Stimulated activated CD8-positive, alpha-beta memory T cell treated with anti-CD3 and anti-CD28 coated beads, Interleukin-4, amount 100 ng/mL, for 1 hour (primary cell): ENCODE measurements around the gene ZNF177.

Experiments
- DNase-seq, 2 donors: peaks; one replicate each; pipeline ENCODE4 v3.0.0-alpha.2; 2020; ENCODE audit warnings: low read depth in 2 of 2, low spot score in 1 of 2

ZNF177 gene

DNA sequence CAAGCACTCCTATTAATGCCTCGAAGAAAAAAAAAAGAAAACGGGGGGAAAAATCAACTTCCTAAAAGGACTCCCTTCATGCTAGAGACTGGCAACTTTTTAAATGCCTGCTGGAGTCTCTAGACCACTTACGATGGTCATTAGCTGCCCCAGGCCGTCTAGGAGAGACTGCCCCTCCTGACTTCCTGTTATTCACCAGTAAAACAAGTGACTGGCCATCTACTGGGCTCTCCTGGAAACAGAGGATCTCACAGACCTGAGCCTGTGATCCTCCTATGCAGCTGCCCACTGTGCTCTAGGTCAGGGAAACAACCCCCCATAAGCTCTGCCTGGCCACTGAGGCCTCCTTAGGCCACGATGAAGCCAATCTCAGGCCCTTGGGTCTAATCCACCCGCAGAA, 65.1 kb downstream of the ZNF177 start:
- DNase-seq, result no peak

DNA sequence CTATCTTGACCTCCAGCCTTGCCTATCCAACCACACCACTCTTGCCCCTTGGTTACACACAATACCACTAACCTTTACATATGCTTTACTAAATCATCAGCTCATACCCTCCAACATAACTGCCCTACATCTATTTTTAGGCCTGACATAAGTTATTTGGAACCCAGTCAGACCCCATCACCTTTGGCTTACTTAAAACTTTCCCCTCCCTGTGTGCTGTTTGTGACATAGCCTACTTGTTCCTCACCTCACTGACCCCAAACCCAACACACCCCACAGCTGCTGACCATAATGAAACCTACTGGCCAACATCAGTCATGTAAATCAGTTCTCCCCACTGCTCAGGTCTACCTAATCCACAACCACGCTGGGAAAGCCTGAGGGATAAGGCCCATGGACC, 67.6 kb downstream of the ZNF177 start:
- no peak for DNase-seq

DNA sequence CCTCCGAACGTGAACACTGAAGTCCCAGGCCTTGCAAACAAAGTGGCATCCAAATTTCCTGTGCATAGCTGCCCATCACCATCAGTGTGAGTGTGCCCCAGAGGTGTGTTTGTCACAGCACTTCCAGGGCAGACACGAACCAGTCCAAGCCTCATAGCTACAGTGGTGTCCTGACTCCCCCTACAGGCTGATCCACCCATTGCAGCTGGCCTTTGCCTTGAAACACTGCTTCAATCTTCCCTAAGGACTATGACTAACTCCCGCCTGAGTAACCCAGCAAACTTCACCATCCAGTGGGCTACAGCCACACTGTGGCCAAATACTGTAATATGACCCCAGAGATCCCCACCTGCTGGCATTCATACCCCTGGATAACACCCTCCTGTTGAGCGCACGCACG, 68.7 kb downstream of the ZNF177 start:
- peak in 1 of 2 donors; percentile 35 for DNase-seq
